GM19240 (cell line): ENCODE results near the gene RANBP9.

Source experiments
- DNase-seq: peaks from one replicate; pipeline ENCODE4 v3.0.0; 2011; ENCODE audit warnings: low spot score; ENCODE audit not compliant: insufficient read length

The RANBP9 gene

DNA sequence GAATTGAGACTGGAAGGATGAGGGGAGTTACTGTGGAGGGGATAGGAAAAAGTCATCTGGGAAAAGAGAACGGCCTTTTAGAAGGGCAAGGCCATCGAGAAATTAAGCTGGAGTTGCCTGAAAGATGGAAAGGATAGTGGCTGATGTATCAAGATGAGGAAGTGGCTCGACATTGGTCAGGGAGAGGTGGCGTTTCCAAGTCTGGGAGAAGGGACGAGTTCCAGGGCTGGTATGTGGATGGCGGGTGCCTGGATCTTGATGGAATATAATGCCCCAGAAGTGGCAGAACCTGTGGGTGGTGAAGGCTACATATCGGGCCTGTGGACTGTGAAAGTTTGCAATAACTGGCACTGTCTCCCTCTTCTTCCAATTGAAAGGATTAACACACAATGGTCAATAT, 139.4 kb downstream of the RANBP9 start:
- DNase-seq: no peak
